GM21515 (cell line): ENCODE data around the gene ZKSCAN2.

Experiments used
- ATAC-seq: cut with Tn5 transposase; IDR thresholded peaks from one replicate; pipeline ENCODE4 v1.9.1; 2021; ENCODE audit not compliant: unreplicated experiment

Gene ZKSCAN2

DNA sequence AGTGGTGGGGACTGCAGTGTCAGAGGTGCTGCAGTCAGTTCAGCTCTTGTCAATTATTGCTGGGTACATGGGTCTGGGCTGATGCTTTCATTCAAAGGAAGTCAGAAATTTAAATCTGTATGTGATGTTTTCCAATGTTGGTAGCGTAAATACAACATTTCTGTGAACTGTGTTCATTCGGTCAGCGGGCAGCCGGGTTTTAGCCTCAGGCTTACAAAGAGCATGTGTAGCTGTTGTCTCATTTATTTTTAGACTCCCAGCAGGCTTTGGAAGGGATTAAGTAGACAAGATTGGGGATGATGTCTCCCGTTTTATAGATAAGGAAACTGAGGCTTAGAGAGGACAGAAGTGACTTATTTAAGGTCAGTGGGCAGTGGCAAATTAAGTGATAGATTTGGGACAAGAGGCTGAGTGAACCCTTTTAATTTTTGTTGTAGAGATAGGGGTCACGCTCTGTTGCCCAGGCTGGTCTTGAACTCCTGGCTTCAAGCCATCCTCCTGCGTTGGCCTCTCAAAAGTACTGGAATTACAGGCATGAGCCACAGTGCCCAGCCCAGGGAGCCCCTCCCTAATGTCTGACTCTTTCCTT, 32.8 kb downstream of the ZKSCAN2 start:
- ATAC-seq = no peak

- no peak for ATAC-seq
Observed at GRCh38 chr16:25223964-25224363, 33.7 kb downstream of the ZKSCAN2 start.

GRCh38 chr16:25222959-25223358, 34.7 kb downstream of the ZKSCAN2 start:
- ATAC-seq = no peak

GRCh38 chr16:25219070-25219737, 38.4 kb downstream of the ZKSCAN2 start:
- ATAC-seq = no peak

GRCh38 chr16:25217921-25218320, 39.7 kb downstream of the ZKSCAN2 start:
- ATAC-seq = no peak

GRCh38 chr16:25217112-25217511, 40.5 kb downstream of the ZKSCAN2 start:
- ATAC-seq = no peak

GRCh38 chr16:25213709-25214397, 43.8 kb downstream of the ZKSCAN2 start:
- no peak for ATAC-seq

DNA sequence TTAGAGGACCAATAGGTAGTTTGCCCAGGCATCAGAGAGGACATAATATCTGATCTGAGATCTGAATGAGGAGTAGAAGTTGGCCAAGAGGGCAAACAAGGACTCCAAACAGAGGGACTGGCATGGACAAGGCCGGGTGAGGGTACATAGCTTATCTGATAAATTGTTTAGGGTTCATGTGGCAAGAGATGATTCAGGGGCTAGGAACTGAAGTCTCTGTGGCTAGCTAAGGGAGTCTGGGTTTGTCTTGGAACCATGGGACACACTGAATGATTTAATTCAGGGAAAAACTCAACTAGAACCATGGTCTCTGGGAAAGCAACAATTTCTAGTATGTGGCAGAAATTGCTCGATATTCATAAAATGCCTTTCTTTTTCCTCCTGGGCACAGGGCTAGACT, 45.0 kb downstream of the ZKSCAN2 start:
- ATAC-seq = no peak

DNA sequence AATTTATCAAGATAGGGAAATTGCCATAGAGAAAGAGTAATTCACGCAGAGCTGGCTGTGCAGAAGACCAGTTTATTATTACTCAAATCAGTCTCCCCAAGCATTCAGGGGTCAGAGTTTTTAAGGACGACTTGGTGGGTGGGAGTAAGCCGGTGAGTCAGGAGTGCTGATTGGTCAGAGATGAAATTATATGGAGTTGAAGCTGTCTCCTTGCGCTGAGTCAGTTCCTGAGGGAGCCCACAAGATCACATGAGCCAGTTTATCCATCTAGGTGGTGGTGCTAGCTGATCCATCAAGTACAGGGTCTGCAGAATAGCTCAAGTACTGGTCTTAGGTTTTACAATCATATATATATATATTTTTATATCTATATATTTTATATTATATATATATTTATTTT, 46.9 kb downstream of the ZKSCAN2 start:
- ATAC-seq = no peak

GRCh38 chr16:25199457-25199856, 58.2 kb downstream of the ZKSCAN2 start:
- ATAC-seq = no peak

DNA sequence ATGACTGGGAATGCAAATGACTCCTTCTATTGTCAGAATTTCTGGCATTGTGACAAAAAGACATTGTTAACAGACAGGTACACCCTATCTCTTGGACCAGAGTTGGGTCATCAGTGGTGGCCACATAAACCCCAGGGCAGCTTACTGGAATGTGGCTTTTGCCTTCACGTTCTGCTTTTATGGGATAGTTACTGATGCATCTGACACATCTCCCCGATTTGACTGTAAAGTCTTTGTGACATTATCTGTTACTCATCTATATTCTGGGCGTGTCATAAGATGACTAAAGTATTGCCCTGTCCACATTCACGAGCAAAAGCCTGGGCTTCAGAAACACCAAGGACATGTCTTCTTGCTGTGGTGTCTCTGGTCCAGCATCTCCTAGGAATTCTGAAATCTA, 59.6 kb downstream of the ZKSCAN2 start:
- no peak for ATAC-seq

DNA sequence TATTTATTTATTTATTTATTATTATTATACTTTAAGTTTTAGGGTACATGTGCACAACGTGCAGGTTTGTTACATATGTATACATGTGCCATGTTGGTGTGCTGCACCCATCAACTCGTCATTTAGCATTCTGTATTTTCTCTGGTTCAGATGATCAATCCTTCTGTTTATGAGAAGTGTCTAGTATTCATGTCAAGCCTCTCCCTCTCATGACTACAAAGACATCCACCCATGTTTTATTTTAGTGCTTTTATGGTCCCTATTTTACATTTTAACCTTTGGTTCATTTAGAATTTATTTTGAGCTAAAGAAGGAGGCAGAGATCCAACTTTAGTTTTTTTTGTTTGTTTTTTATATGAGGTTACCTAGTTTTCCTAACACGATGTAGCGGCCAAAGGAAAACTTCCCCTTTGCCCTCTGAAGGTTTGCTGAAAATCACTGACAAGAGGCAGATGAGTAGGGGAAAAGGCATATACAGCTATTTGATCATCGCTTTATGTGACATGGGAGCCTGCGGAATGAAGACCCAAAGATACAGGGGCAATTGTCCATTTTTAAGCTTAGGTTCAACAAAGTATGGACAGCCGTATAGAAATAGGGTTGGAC, 63.3 kb downstream of the ZKSCAN2 start:
- ATAC-seq = no peak

GRCh38 chr16:25192096-25192495, 65.5 kb downstream of the ZKSCAN2 start:
- no peak for ATAC-seq

GRCh38 chr16:25189305-25189704, 68.3 kb downstream of the ZKSCAN2 start:
- ATAC-seq = no peak

DNA sequence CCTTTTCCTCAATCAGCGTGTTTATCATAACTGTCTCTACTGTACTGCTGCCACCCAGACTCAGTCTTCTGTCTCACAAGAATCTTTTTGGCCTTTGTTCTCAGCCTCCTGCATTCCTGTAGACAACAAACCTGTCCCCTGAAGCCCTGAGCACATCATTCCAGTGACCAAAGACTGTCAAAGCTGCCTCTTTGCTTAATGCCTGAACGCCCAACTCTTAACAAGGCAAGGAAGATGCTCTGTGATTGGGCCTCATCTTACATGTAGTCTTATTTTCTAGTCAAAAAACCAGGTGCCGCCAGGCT, 70.2 kb downstream of the ZKSCAN2 start:
- ATAC-seq = no peak
